Fibroblast of pulmonary artery (primary cell): ENCODE results near the gene PSAP.

Experiments
- DNase-seq: peaks from one replicate; pipeline ENCODE4 v3.0.0-alpha.2; 2010; ENCODE audit warnings: low read depth
- H3K4me3 ChIP-seq: replicated peaks from 2 replicates; pipeline ENCODE4 v1.5.1; 2011; ENCODE audit warnings: low read depth, mild to moderate bottlenecking, control low read depth, low read length, moderate library complexity
- CTCF ChIP-seq: IDR thresholded peaks from 2 replicates; pipeline ENCODE4 v1.5.1; 2011; ENCODE audit warnings: mild to moderate bottlenecking, control low read depth, low read length, inconsistent platforms; ENCODE audit errors: missing control alignments

Gene PSAP

GRCh38 chr10:71820966-71821365 lies 30.1 kb downstream of the PSAP start:
- DNase-seq = no peak
- no peak overlapping the region for H3K4me3 ChIP-seq
- TF ChIP-seq CTCF = no peak

GRCh38 chr10:71819985-71820384 lies 31.1 kb downstream of the PSAP start:
- no peak overlapping the region for H3K4me3 ChIP-seq
- no peak for TF ChIP-seq CTCF
- DNase-seq = no peak

GRCh38 chr10:71819441-71819861 lies 31.6 kb downstream of the PSAP start:
- TF ChIP-seq CTCF = no peak
- H3K4me3 ChIP-seq = no peak overlapping the region
- DNase-seq = no peak

- DNase-seq = no peak
- TF ChIP-seq CTCF = no peak
- H3K4me3 ChIP-seq = no peak overlapping the region
Observed at GRCh38 chr10:71818674-71819260, 32.3 kb downstream of the PSAP start.

GRCh38 chr10:71817831-71818655 lies 33.0 kb downstream of the PSAP start:
- no peak for DNase-seq
- no peak overlapping the region for H3K4me3 ChIP-seq
- TF ChIP-seq CTCF = no peak

GRCh38 chr10:71816936-71817618 lies 34.0 kb downstream of the PSAP start:
- DNase-seq = no peak
- H3K4me3 ChIP-seq = no peak overlapping the region
- no peak for TF ChIP-seq CTCF
